AG04450 (cell line): ENCODE measurements around the gene IFT88. TPM values are rescaled to one million over a fixed set of nuclear protein-coding genes. Genes with fewer than 3 reads are reported as not detected.

Experiments
- CTCF ChIA-PET: fragments of 300-600, 350-600 bp; formaldehyde crosslinking; extraction: SDS; loops from one replicate; lab custom pipeline; 2022; ENCODE audit warnings: antibody characterized with exemption, inconsistent platforms; lab: Charles Lee
- POLR2A ChIA-PET: fragments of 350-600 bp; formaldehyde crosslinking; extraction: SDS; loops from one replicate; lab custom pipeline; 2021; ENCODE audit warnings: antibody characterized with exemption, inconsistent platforms; lab: Yijun Ruan, JAX
- DNase-seq: peaks from one replicate; pipeline ENCODE4 v3.0.0-alpha.2; 2011; ENCODE audit warnings: low read depth, low spot score
- H3K27ac ChIP-seq: one replicate; pipeline ENCODE4 v1.5.1; 2012; ENCODE audit warnings: low read depth, low read length, control low read depth
- H3K27me3 ChIP-seq: one replicate; pipeline ENCODE4 v1.6.0; 2012; ENCODE audit warnings: low read length; ENCODE audit not compliant: control insufficient read depth, insufficient read depth
- H3K4me3 ChIP-seq: 2 replicates; pipeline ENCODE4 v1.5.1; 2011; ENCODE audit warnings: mild to moderate bottlenecking, low read depth, low read length, control low read depth
- H3K9me3 ChIP-seq: 2 replicates; pipeline ENCODE4 v1.5.1; 2012; ENCODE audit warnings: low read length; ENCODE audit not compliant: control insufficient read depth, insufficient read depth
- polyA plus RNA-seq: library from polyadenylated mRNA; depleted of rRNA; stranded (reverse); fragments of >200 nt; gene quantifications from 2 replicates; pipeline ENCODE4 v1.2.3, GENCODE V29; 2011
- TF ChIP-seq, protein P1 (sequence below): IDR thresholded peaks from 2 replicates; pipeline ENCODE4 v1.5.1; 2011; ENCODE audit warnings: low read depth, low read length, control low read depth, inconsistent platforms

The IFT88 gene
- polyA plus RNA-seq, 1 experiment, result 15.8 TPM

- DNase-seq, result no peak
- Histone ChIP-seq H3K4me3 (no peak overlapping the region), H3K9me3 (no peaks in the 10 kb centered on the region), H3K27ac (no peak overlapping the region), H3K27me3 (no peaks in the 10 kb centered on the region)
- ChIA-PET CTCF (no interaction called here), POLR2A (no interaction called here)
- TF ChIP-seq, protein P1, sequence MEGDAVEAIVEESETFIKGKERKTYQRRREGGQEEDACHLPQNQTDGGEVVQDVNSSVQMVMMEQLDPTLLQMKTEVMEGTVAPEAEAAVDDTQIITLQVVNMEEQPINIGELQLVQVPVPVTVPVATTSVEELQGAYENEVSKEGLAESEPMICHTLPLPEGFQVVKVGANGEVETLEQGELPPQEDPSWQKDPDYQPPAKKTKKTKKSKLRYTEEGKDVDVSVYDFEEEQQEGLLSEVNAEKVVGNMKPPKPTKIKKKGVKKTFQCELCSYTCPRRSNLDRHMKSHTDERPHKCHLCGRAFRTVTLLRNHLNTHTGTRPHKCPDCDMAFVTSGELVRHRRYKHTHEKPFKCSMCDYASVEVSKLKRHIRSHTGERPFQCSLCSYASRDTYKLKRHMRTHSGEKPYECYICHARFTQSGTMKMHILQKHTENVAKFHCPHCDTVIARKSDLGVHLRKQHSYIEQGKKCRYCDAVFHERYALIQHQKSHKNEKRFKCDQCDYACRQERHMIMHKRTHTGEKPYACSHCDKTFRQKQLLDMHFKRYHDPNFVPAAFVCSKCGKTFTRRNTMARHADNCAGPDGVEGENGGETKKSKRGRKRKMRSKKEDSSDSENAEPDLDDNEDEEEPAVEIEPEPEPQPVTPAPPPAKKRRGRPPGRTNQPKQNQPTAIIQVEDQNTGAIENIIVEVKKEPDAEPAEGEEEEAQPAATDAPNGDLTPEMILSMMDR, result no peak
Observed at GRCh38 chr13:20636079-20636478, 69.1 kb downstream of the IFT88 start.

- H3K27me3 ChIP-seq, result no peaks in the 10 kb centered on the region
- ChIA-PET CTCF (no interaction called here), POLR2A (no interaction called here)
- no peak overlapping the region for H3K4me3 ChIP-seq
- DNase-seq, result no peak
- TF ChIP-seq, protein P1, result no peak
- no peaks in the 10 kb centered on the region for H3K9me3 ChIP-seq
- no peak overlapping the region for H3K27ac ChIP-seq
Observed at GRCh38 chr13:20637811-20638210, 70.9 kb downstream of the IFT88 start.

DNA sequence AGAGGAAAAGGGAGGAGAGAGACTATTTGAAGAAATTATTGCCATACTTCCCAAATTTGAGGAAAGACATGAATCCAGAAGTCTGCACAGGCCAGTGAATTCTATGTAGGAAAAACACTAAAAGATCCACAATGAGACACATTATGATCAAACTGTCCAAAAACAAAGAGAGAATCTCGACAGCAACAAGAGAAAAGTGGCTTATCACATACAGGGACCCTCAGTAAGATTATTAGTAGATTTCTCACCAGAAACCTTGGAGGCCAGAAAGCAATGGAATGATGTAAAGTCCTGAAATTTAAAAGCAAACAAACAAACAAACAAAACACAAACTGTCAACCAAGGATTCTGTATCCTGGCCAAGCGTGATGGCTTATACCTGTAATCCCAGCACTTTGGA, 80.8 kb downstream of the IFT88 start:
- no peaks in the 10 kb centered on the region for H3K27me3 ChIP-seq
- H3K4me3 ChIP-seq, result no peak overlapping the region
- no peaks in the 10 kb centered on the region for H3K9me3 ChIP-seq
- TF ChIP-seq, protein P1, result no peak
- ChIA-PET POLR2A (no interaction called here), CTCF (no interaction called here)
- no peak for DNase-seq
- H3K27ac ChIP-seq, result no peak overlapping the region

GRCh38 chr13:20652946-20653345, 86.0 kb downstream of the IFT88 start:
- Histone ChIP-seq H3K27ac (no peak overlapping the region), H3K9me3 (no peaks in the 10 kb centered on the region), H3K4me3 (no peak overlapping the region), H3K27me3 (no peaks in the 10 kb centered on the region)
- DNase-seq, result no peak
- TF ChIP-seq, protein P1, result no peak
- ChIA-PET CTCF (no interaction called here), POLR2A (no interaction called here)

GRCh38 chr13:20654156-20654555, 87.2 kb downstream of the IFT88 start:
- H3K4me3 ChIP-seq, result no peak overlapping the region
- H3K27ac ChIP-seq, result no peak overlapping the region
- CTCF ChIA-PET, result interaction anchor here (0.6 kb wide), 1 partner anchor 52 kb away, joined by 5 read pairs; no protein-coding TSS in a partner anchor
- H3K9me3 ChIP-seq, result no peaks in the 10 kb centered on the region
- no peak for DNase-seq
- H3K27me3 ChIP-seq, result no peaks in the 10 kb centered on the region
- POLR2A ChIA-PET, result no interaction called here
- TF ChIP-seq, protein P1, result no peak
